ENCODE measurements around the gene ERC2.

DNA sequence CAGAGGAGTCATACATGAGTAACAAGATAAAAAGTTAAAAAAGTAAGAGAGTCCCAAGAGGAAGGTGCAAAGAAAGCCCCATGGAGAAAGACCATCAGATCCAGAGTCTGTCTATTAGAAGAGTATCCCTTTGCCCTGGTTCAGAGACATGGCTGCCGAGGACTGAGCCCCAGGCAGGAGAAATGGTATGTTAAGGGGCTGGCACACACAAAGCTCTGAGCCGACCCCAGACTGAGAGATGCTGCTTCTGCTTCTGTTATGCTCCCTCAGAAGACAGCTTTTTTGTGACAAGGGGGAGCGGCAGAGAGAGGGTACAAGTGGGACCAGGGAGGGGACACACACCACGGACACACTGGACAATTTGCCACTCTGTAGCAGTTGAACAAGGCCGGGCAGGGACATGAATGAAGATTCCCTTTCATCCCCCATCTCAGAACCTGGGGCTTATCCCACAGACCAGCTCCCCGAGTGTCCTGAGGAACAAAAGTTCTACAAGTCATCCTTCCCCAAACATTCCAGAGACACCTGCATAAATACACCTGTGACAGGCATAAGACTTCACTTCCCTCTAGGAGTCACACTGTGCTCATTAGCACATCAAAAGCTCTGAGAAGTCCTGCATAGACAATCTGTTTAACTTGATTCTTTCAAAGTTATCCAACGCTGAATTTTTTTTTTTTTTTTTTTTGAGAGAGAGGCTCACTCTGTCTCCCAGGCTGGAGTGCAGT, 819.5 kb downstream of the ERC2 start:
- TF ChIP-seq POLR2A (IDR thresholded peaks at IDR 0.05; ENCODE audit: extremely low read depth, insufficient read length): no peak
- no peak for TF ChIP-seq CTCF (IDR thresholded peaks at IDR 0.05; ENCODE audit: low read depth, low read length)
- TF ChIP-seq MAX (IDR thresholded peaks at IDR 0.05; ENCODE audit: low read depth, low read length): no peak

All from NB4 (cell line).